HG02571 (cell line): ENCODE measurements around the gene GCNT1.
"Not testable (repeated sequence)": the region's sequence is repeated elsewhere in the genome, so short reads cannot be mapped to it uniquely, and the experiment has no call there.

Experiments used
- ATAC-seq: cut with Tn5 transposase; IDR thresholded peaks from one replicate; pipeline ENCODE4 v1.9.1; 2021; ENCODE audit warnings: mild to moderate bottlenecking, moderate library complexity; ENCODE audit not compliant: unreplicated experiment

The GCNT1 gene

GRCh38 chr9:76441551-76442322, 17.2 kb upstream of the GCNT1 start:
- ATAC-seq, result peak; percentile 48

GRCh38 chr9:76443887-76444286, 15.1 kb upstream of the GCNT1 start:
- no peak for ATAC-seq

- no peak for ATAC-seq
These were observed 14.6 kb upstream of the GCNT1 start for GRCh38 chr9:76444322-76444929.

GRCh38 chr9:76445976-76446375, 13.0 kb upstream of the GCNT1 start:
- no peak for ATAC-seq

- no peak for ATAC-seq
These were observed 10.5 kb upstream of the GCNT1 start for GRCh38 chr9:76448501-76448900.

GRCh38 chr9:76451234-76451633, 7.7 kb upstream of the GCNT1 start:
- no peak for ATAC-seq

GRCh38 chr9:76452839-76453238, 6.1 kb upstream of the GCNT1 start:
- no peak for ATAC-seq

- no peak for ATAC-seq
These were observed 5.2 kb upstream of the GCNT1 start for GRCh38 chr9:76453785-76454184.

GRCh38 chr9:76454311-76454710, 4.7 kb upstream of the GCNT1 start:
- ATAC-seq, result no peak

GRCh38 chr9:76456202-76456926, 2.6 kb upstream of the GCNT1 start:
- ATAC-seq, result no peak

- ATAC-seq, result peak; percentile 0
These were observed 983 bp downstream of the GCNT1 start for GRCh38 chr9:76459694-76460635.

- no peak for ATAC-seq
These were observed 3.1 kb downstream of the GCNT1 start for GRCh38 chr9:76462126-76462525.

GRCh38 chr9:76463211-76463610, 4.2 kb downstream of the GCNT1 start:
- peak; percentile 46 for ATAC-seq

GRCh38 chr9:76464706-76465105, 5.7 kb downstream of the GCNT1 start:
- ATAC-seq, result no peak

- no peak for ATAC-seq
These were observed 6.7 kb downstream of the GCNT1 start for GRCh38 chr9:76465442-76466298.

- ATAC-seq, result no peak
These were observed 7.3 kb downstream of the GCNT1 start for GRCh38 chr9:76466299-76466605.

GRCh38 chr9:76474419-76474818, 15.4 kb downstream of the GCNT1 start:
- ATAC-seq, result no peak

- no peak for ATAC-seq
These were observed 16.7 kb downstream of the GCNT1 start for GRCh38 chr9:76475686-76476085.

- ATAC-seq, result not testable (repeated sequence)
These were observed 18.8 kb downstream of the GCNT1 start for GRCh38 chr9:76477818-76478217.

- no peak for ATAC-seq
These were observed 19.2 kb downstream of the GCNT1 start for GRCh38 chr9:76478226-76478625.
